PC-9 (cell line): ENCODE results near the gene ZNF90. TPM values are rescaled to one million over a fixed set of nuclear protein-coding genes. Genes with fewer than 3 reads are reported as not detected.

Source experiments
- BruUV-seq: library from RNA; stranded (reverse); fragments of 400-500 nt; replicated peaks from 2 replicates; lab custom pipeline; 2021; lab: Mats Ljungman, UMichigan
- CTCF ChIA-PET: fragments of 300-600 bp; sonication (Branson Sonifier 250); formaldehyde crosslinking; loops from one replicate; lab custom pipeline; 2022; ENCODE audit warnings: antibody characterized with exemption; lab: Charles Lee
- POLR2A ChIA-PET: fragments of 300-600 bp; sonication (Branson Sonifier 250); formaldehyde crosslinking; loops from one replicate; lab custom pipeline; 2022; ENCODE audit warnings: antibody characterized with exemption; ENCODE audit not compliant: unreplicated experiment; lab: Charles Lee
- DNase-seq, 2 experiments: peaks; one replicate each; pipeline versions ENCODE4 v3.0.0 to v3.0.0-alpha.2; 2015 to 2022; ENCODE audit warnings: mixed read lengths in 1 of 2
- H2AFZ ChIP-seq: fragments of 200-600 bp; sonication (generic); 2 replicates; pipeline ENCODE4 v1.8.1; 2017; ENCODE audit warnings: antibody characterized with exemption
- H3F3A ChIP-seq: fragments of 200-600 bp; sonication (generic); 2 replicates; pipeline ENCODE4 v1.8.1; 2017; ENCODE audit warnings: antibody characterized with exemption, mild to moderate bottlenecking, low read depth; ENCODE audit not compliant: insufficient read depth
- H3K27ac ChIP-seq: fragments of 200-600 bp; sonication (generic); 2 replicates; pipeline ENCODE4 v1.6.1; 2016; ENCODE audit warnings: mixed run types
- H3K27me3 ChIP-seq: fragments of 200-600 bp; sonication (generic); 2 replicates; pipeline ENCODE4 v1.6.1; 2016; ENCODE audit warnings: low read depth, mixed run types; ENCODE audit not compliant: insufficient read depth
- H3K36me3 ChIP-seq: fragments of 200-600 bp; sonication (generic); 2 replicates; pipeline ENCODE4 v1.6.1; 2016; ENCODE audit warnings: low read depth, mixed run types
- H3K4me1 ChIP-seq: fragments of 200-600 bp; sonication (generic); replicated peaks from 2 replicates; pipeline ENCODE4 v1.6.1; 2016; ENCODE audit warnings: mixed run types; ENCODE audit not compliant: insufficient read depth
- H3K4me2 ChIP-seq: fragments of 200-600 bp; sonication (generic); 2 replicates; pipeline ENCODE4 v1.6.1; 2017; ENCODE audit warnings: mixed run types
- H3K4me3 ChIP-seq: fragments of 200-600 bp; sonication (generic); 2 replicates; pipeline ENCODE4 v1.6.1; 2016; ENCODE audit warnings: mixed run types
- H3K79me2 ChIP-seq: fragments of 200-600 bp; sonication (generic); 2 replicates; pipeline ENCODE4 v1.6.1; 2017; ENCODE audit warnings: low read depth, mixed run types
- H3K9me2 ChIP-seq: fragments of 200-600 bp; sonication (generic); 2 replicates; pipeline ENCODE4 v1.8.1; 2017; ENCODE audit warnings: mild to moderate bottlenecking; ENCODE audit not compliant: insufficient read depth
- H3K9me3 ChIP-seq: fragments of 200-600 bp; sonication (generic); 2 replicates; pipeline ENCODE4 v1.8.1; 2016; ENCODE audit warnings: low read depth; ENCODE audit not compliant: insufficient read depth
- H4K20me1 ChIP-seq: fragments of 200-600 bp; sonication (generic); 2 replicates; pipeline ENCODE4 v1.8.1; 2017; ENCODE audit not compliant: insufficient read depth
- EZH2 ChIP-seq: fragments of 200-600 bp; sonication (generic); IDR thresholded peaks from 2 replicates; pipeline ENCODE4 v1.8.0; 2017; ENCODE audit warnings: antibody characterized with exemption, low read depth
- intact Hi-C: fragments of 100-400 bp; cut with micrococcal nuclease; formaldehyde crosslinking; loops from one replicate; pipeline ENCODE4 v1.10.0; 2022; ENCODE audit not compliant: unreplicated experiment
- total RNA-seq: library from RNA; stranded (reverse); gene quantifications from 2 replicates; pipeline ENCODE4 v1.2.3, GENCODE V29; 2021
- TF ChIP-seq, protein P1 (sequence below): fragments of 200-600 bp; sonication (generic); conservative IDR thresholded peaks from 2 replicates; pipeline ENCODE4 v1.6.1; 2017; ENCODE audit warnings: mixed run types, antibody characterized with exemption, mild to moderate bottlenecking, moderate library complexity

Gene ZNF90
- total RNA-seq, 1 experiment from 2014 or later, result 4.2 TPM

DNA sequence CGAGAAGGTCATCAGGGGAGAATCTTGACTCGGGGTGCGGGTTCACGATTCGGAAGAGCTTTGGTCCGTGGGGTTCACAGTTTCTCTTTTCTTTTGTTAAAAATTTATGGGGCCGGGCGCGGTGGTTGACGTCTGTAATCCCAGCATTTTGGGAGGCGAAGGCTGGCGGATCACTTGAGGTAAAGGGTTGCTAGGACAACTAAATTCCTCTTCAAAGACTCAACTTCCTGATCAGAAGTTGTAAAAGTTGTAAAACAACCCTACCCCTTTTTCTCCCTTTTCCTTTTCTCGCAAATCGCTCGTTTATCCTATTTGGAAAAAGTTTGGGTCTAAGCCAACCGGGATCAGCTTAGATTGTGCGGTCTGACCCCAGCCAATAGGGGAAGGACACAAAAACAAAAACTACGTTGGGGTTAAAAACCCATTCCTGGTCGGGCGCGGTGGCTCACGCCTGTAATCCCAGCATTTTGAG is 89.9 kb downstream of the ZNF90 start:
- Histone ChIP-seq H3K27me3 (no peaks in the 10 kb centered on the region), H3K4me2 (peak overlapping the region; percentile 79), H3K27ac (no peak overlapping the region), H3K9me3 (peaks cover 18% of the 10 kb centered on the region; the same call in 1 of the 2 replicates), H3K4me3 (peak overlapping the region; percentile 84), H4K20me1 (no peaks in the 10 kb centered on the region), H3K36me3 (peaks cover 22% of the 10 kb centered on the region), H2AFZ (peak overlapping the region; percentile 91), H3F3A (no peaks in the 10 kb centered on the region), H3K79me2 (peaks cover 13% of the 10 kb centered on the region; the same call in 1 of the 2 replicates), H3K4me1 (no peaks in the 10 kb centered on the region; the same call in 1 of the 2 replicates), H3K9me2 (no peaks in the 10 kb centered on the region)
- intact Hi-C loops, result no loop called here
- no TSS peak for BruUV-seq
- ChIA-PET CTCF (no interaction called here), POLR2A (interaction anchor here (0.5 kb wide), 1 partner anchor 1413 kb away, joined by 3 read pairs; no protein-coding TSS in a partner anchor)
- no peak for DNase-seq
- no peak for TF ChIP-seq EZH2
- TF ChIP-seq, protein P1, sequence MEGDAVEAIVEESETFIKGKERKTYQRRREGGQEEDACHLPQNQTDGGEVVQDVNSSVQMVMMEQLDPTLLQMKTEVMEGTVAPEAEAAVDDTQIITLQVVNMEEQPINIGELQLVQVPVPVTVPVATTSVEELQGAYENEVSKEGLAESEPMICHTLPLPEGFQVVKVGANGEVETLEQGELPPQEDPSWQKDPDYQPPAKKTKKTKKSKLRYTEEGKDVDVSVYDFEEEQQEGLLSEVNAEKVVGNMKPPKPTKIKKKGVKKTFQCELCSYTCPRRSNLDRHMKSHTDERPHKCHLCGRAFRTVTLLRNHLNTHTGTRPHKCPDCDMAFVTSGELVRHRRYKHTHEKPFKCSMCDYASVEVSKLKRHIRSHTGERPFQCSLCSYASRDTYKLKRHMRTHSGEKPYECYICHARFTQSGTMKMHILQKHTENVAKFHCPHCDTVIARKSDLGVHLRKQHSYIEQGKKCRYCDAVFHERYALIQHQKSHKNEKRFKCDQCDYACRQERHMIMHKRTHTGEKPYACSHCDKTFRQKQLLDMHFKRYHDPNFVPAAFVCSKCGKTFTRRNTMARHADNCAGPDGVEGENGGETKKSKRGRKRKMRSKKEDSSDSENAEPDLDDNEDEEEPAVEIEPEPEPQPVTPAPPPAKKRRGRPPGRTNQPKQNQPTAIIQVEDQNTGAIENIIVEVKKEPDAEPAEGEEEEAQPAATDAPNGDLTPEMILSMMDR, result no peak

Other genes with a start within 250 kb of the ZNF90 start
- gene ZNF253, start 212.1 kb upstream of the ZNF90 start, total RNA-seq, result 4.2 and 5.1 TPM in 2 replicates
- 4.1 and 5.8 TPM in 2 replicates for gene ZNF93, start 177.1 kb upstream of the ZNF90 start, total RNA-seq
- gene ZNF682, start 38.5 kb upstream of the ZNF90 start, total RNA-seq, result 3.9 and 4.7 TPM in 2 replicates
- 4.8 and 6.6 TPM in 2 replicates for gene ZNF486, start 89.2 kb downstream of the ZNF90 start, total RNA-seq